Measurements from ENCODE around the gene SF3A2. TPM values are rescaled to one million over a fixed set of nuclear protein-coding genes. Genes with fewer than 3 reads are reported as not detected.

SF3A2 gene
- total RNA-seq, 2 experiments from 2014 or later, result 123 to 134 TPM

DNA sequence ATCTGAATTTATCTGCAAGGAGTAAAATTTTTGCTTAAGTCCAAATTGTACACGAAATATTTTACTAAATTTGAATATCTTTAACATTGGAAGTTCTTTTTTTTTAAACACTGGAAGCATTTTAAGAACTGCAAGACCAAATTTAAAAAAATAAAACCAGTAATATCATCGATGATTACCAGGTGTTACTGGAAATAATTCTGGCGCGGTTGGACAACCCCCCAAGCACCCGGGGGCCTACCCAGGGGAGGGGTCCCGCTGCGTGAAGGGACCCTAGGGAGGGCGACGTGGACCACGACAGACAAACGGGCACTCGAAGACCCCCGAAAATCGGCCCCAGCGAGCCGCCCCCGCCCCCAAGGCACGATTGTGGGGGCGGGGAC is 32.2 kb downstream of the SF3A2 start:
- Mint-ChIP-seq H3K27ac (peak overlapping the region; percentile 77), H3K4me3 (peak overlapping the region; percentile 89), H3K9me3 (no peaks in the 10 kb centered on the region), H3K27me3 (no peaks in the 10 kb centered on the region), H3K36me3 (peaks cover 31% of the 10 kb centered on the region), H3K4me1 (ENCODE audit: low read depth) (peaks cover 28% of the 10 kb centered on the region)
- DNase-seq, result no peak
- intact Hi-C loops (cut with micrococcal nuclease), result loop anchor here (1.0 to 2.0 kb wide), 2 partner anchors 14 to 33 kb away; partner anchors contain the start of genes PLEKHJ1 and SF3A2
- POLR2A ChIA-PET, result no interaction called here
- CTCF ChIA-PET, result no interaction called here

GRCh38 chr19:2269244-2270156 is 32.9 kb downstream of the SF3A2 start:
- H3K27me3 Mint-ChIP-seq, result no peaks in the 10 kb centered on the region
- H3K9me3 Mint-ChIP-seq, result no peaks in the 10 kb centered on the region
- POLR2A ChIA-PET, result interaction anchor here (0.7 to 2.5 kb wide), 10 partner anchors 8 to 207 kb away, joined by 4 to 11 read pairs (median 5); partner anchors contain the start of genes LSM7 and SPPL2B
- DNase-seq, result peak; percentile 99
- CTCF ChIA-PET, result interaction anchor here (1.0 kb wide), 1 partner anchor 8 kb away, joined by 3 read pairs; no protein-coding TSS in a partner anchor
- intact Hi-C loops (cut with micrococcal nuclease), result loop anchor here (1.0 to 10.0 kb wide), 4 partner anchors 15 to 235 kb away; partner anchors contain the start of genes PLEKHJ1 and SF3A2
- peak overlapping the region; percentile 88 for H3K27ac Mint-ChIP-seq
- peaks cover 37% of the 10 kb centered on the region for H3K36me3 Mint-ChIP-seq
- H3K4me1 Mint-ChIP-seq (ENCODE audit: low read depth), result peaks cover 35% of the 10 kb centered on the region
- peak overlapping the region; percentile 89 for H3K4me3 Mint-ChIP-seq

DNA sequence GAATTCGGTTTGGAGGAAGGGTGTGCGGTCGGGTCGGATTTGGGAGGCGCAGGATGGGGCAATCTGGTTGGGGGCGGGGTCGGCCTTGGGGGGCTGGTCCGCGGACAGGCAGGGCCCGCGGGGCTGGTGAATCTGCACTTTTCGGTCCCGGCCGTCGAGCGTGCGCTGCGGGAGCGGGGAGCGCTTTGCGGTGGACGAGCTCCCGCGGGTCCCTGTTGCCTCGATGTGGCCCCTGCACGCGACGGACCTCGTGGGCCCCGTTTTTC is 33.5 kb downstream of the SF3A2 start:
- CTCF ChIA-PET, result interaction anchor here (0.7 to 1.8 kb wide), 3 partner anchors 8 to 184 kb away, joined by 3 to 6 read pairs (median 3); no protein-coding TSS in a partner anchor
- H3K4me1 Mint-ChIP-seq (ENCODE audit: low read depth), result peaks cover 38% of the 10 kb centered on the region
- intact Hi-C loops (cut with micrococcal nuclease), result loop anchor here (5.0 to 10.0 kb wide), 2 partner anchors 122 to 235 kb away; no protein-coding TSS in a partner anchor
- peak overlapping the region; percentile 88 for H3K27ac Mint-ChIP-seq
- no peaks in the 10 kb centered on the region for H3K9me3 Mint-ChIP-seq
- H3K27me3 Mint-ChIP-seq, result no peaks in the 10 kb centered on the region
- H3K36me3 Mint-ChIP-seq, result peaks cover 37% of the 10 kb centered on the region
- POLR2A ChIA-PET, result interaction anchor here (0.7 to 2.5 kb wide), 10 partner anchors 9 to 206 kb away, joined by 3 to 11 read pairs (median 5); partner anchors contain the start of genes LSM7 and SPPL2B
- DNase-seq, result peak; percentile 48
- H3K4me3 Mint-ChIP-seq, result peak overlapping the region; percentile 89

GRCh38 chr19:2270423-2271233 is 34.0 kb downstream of the SF3A2 start:
- DNase-seq, result peak; percentile 86
- Mint-ChIP-seq H3K9me3 (no peaks in the 10 kb centered on the region), H3K4me3 (peak overlapping the region; percentile 89), H3K4me1 (ENCODE audit: low read depth) (peaks cover 39% of the 10 kb centered on the region), H3K27ac (peak overlapping the region; percentile 88), H3K27me3 (no peaks in the 10 kb centered on the region), H3K36me3 (peaks cover 37% of the 10 kb centered on the region)
- ChIA-PET POLR2A (interaction anchor here (0.7 to 2.5 kb wide), 14 partner anchors 9 to 208 kb away, joined by 3 to 11 read pairs (median 5); partner anchors contain the start of genes DOT1L, LSM7, PLEKHJ1 and SPPL2B), CTCF (interaction anchor here (0.7 to 4.6 kb wide), 6 partner anchors 8 to 185 kb away, joined by 3 to 33 read pairs (median 3); no protein-coding TSS in a partner anchor)
- intact Hi-C loops (cut with micrococcal nuclease), result loop anchor here (5.0 to 10.0 kb wide), 2 partner anchors 122 to 236 kb away; no protein-coding TSS in a partner anchor

GRCh38 chr19:2271234-2272103 is 34.8 kb downstream of the SF3A2 start:
- Mint-ChIP-seq H3K36me3 (peaks cover 37% of the 10 kb centered on the region), H3K4me3 (peak overlapping the region; percentile 89), H3K9me3 (no peaks in the 10 kb centered on the region), H3K4me1 (ENCODE audit: low read depth) (peaks cover 35% of the 10 kb centered on the region), H3K27me3 (no peaks in the 10 kb centered on the region), H3K27ac (peak overlapping the region; percentile 90)
- intact Hi-C loops (cut with micrococcal nuclease), result loop anchor here (2.0 to 10.0 kb wide), 3 partner anchors 121 to 237 kb away; partner anchors contain the start of gene AP3D1
- peak; percentile 34 for DNase-seq
- POLR2A ChIA-PET, result interaction anchor here (0.7 to 2.5 kb wide), 9 partner anchors 10 to 207 kb away, joined by 3 to 11 read pairs (median 5); partner anchors contain the start of genes DOT1L, GADD45B and PLEKHJ1
- CTCF ChIA-PET, result interaction anchor here (0.9 to 4.6 kb wide), 5 partner anchors 9 to 116 kb away, joined by 3 to 33 read pairs (median 6); no protein-coding TSS in a partner anchor

DNA sequence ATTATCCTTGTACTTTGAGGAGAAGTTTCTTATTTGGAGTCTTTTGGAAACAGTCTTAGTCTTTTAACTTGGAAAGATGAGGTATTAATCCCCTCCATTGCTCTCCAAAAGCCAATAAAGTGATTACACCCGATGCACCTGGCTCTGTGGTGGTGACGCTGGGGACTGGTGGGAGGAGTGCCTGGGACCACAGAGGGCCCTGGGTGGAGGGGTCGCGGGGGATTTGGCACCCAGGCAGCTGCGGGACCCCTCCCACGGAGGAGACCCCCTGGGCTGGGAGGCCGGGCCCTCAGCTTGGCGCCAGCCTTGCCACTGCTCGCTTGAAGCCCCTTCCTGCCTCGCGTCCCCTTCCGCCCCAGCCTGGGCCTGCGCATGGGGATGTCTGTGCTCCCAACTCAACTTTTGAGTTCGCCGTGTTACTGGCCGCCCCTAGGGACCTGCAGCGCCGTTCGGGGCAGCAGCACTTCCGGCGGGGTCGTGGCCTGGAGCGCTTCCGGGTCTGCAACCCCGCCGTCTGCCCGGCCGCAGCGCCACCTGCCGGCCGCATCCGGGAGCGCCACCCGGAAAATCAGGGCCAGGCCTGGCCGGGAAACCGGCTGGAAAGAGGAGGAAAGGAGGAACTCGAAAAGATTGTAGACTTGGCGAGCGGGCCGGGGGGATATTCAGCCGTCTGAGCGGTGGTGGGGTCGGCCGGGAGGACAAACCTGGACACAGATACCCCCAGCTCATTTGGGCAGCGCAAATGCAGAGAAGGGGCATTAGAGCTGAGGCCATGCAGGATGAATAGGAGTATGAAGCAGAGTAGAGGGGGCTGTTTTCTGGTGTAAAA is 36.9 kb downstream of the SF3A2 start:
- peak overlapping the region; percentile 70 for H3K4me3 Mint-ChIP-seq
- H3K9me3 Mint-ChIP-seq, result no peaks in the 10 kb centered on the region
- intact Hi-C loops (cut with micrococcal nuclease), result loop anchor here (1.0 to 10.0 kb wide), 4 partner anchors 37 to 239 kb away; partner anchors contain the start of genes AP3D1, PLEKHJ1 and SF3A2
- H3K4me1 Mint-ChIP-seq (ENCODE audit: low read depth), result peaks cover 28% of the 10 kb centered on the region
- peak overlapping the region; percentile 63 for H3K27ac Mint-ChIP-seq
- ChIA-PET POLR2A (interaction anchor here (0.8 to 1.7 kb wide), 6 partner anchors 22 to 96 kb away, joined by 3 to 6 read pairs (median 3); no protein-coding TSS in a partner anchor), CTCF (interaction anchor here (0.8 to 4.6 kb wide), 13 partner anchors 12 to 127 kb away, joined by 3 to 33 read pairs (median 6); partner anchors contain the start of gene PLEKHJ1)
- DNase-seq, result peak; percentile 90
- H3K36me3 Mint-ChIP-seq, result peaks cover 37% of the 10 kb centered on the region
- no peaks in the 10 kb centered on the region for H3K27me3 Mint-ChIP-seq

GRCh38 chr19:2274185-2274711 is 37.6 kb downstream of the SF3A2 start:
- CTCF ChIA-PET, result interaction anchor here (0.8 to 4.6 kb wide), 13 partner anchors 12 to 206 kb away, joined by 3 to 33 read pairs (median 6); partner anchors contain the start of gene PLEKHJ1
- Mint-ChIP-seq H3K27ac (peak overlapping the region; percentile 63), H3K36me3 (peaks cover 36% of the 10 kb centered on the region), H3K9me3 (no peaks in the 10 kb centered on the region), H3K4me1 (ENCODE audit: low read depth) (peaks cover 25% of the 10 kb centered on the region), H3K27me3 (no peaks in the 10 kb centered on the region), H3K4me3 (peak overlapping the region; percentile 70)
- POLR2A ChIA-PET, result interaction anchor here (0.8 to 1.4 kb wide), 4 partner anchors 37 to 95 kb away, joined by 3 read pairs; no protein-coding TSS in a partner anchor
- no peak for DNase-seq
- intact Hi-C loops (cut with micrococcal nuclease), result loop anchor here (5.0 to 10.0 kb wide), 2 partner anchors 118 to 239 kb away; no protein-coding TSS in a partner anchor

DNA sequence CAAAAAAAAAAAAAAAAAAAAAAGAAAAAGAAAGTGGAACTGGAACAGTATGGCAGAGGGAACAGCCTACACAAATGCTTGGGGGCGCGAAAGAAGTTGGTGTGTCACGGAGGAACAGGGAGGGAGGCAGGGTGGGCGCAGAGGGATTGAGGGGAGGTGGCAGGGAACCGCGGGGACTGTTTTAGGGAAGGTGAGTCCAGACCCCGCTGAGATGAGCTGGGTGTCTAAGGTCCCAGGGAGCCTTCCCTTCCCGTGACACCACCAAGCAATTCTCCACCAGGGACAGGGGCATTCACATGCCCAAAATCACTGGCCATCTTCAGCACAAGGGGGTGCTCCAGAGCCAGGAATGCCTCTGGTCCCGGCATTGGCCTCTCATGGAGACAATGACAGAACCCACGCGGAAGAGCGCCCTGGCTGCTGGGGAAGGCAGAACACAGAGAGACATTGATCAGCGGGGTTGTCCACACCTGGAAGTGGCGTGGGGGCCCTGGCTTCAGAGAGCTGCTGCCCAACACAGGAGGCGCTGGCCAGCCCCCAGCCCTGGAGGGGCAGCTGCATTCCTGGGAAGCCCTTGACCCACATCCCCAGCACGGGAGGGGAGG is 38.4 kb downstream of the SF3A2 start:
- intact Hi-C loops (cut with micrococcal nuclease), result loop anchor here (5.0 to 10.0 kb wide), 3 partner anchors 117 to 347 kb away; no protein-coding TSS in a partner anchor
- H3K27ac Mint-ChIP-seq, result peak overlapping the region; percentile 28
- peaks cover 25% of the 10 kb centered on the region for H3K4me1 Mint-ChIP-seq (ENCODE audit: low read depth)
- peaks cover 30% of the 10 kb centered on the region for H3K36me3 Mint-ChIP-seq
- H3K4me3 Mint-ChIP-seq, result no peak overlapping the region
- H3K9me3 Mint-ChIP-seq, result no peaks in the 10 kb centered on the region
- DNase-seq, result peak; percentile 63
- CTCF ChIA-PET, result interaction anchor here (0.8 to 4.6 kb wide), 10 partner anchors 14 to 336 kb away, joined by 3 to 33 read pairs (median 6); partner anchors contain the start of gene PLEKHJ1
- no peaks in the 10 kb centered on the region for H3K27me3 Mint-ChIP-seq
- POLR2A ChIA-PET, result no interaction called here
